ENCODE data around the gene MYH10. TPM values are rescaled to one million over a fixed set of nuclear protein-coding genes. Genes with fewer than 3 reads are reported as not detected.

The MYH10 gene
- total RNA-seq, 1 experiment from 2014 or later, result 251 TPM

DNA sequence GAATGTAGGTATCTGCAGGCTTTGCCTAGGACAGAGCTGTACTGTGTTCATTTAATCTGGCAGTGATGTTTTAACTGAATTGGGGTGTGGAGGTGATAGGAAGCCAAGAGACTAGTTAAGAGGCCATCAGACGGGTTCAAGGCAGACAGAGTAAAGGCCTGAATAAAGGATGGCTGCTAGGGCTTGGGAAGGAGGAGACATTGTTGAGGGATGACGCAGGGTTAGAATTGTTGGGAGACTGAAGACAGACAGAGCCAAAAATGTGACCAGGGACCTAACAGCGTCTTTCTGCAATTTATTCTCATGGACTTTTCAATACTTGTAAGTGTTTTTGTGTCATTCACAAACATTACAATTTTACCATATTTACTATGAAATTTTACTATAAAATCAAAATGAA lies 48.6 kb upstream of the MYH10 start:
- Histone ChIP-seq H3K56ac (ENCODE audit: insufficient read length, low read depth, low read length) (no peak overlapping the region), H3K4me1 (ENCODE audit: insufficient read depth, low read length) (peaks cover 4% of the 10 kb centered on the region; the same call in 1 of the 2 replicates), H3T11ph (ENCODE audit: low read length) (no peak overlapping the region), H3K79me2 (ENCODE audit: insufficient read depth, low read length) (no peaks in the 10 kb centered on the region), H3K18ac (ENCODE audit: insufficient read length, low read depth, low read length) (no peak overlapping the region), H2BK12ac (ENCODE audit: insufficient read length, low read depth, low read length) (no peak overlapping the region), H2BK5ac (ENCODE audit: insufficient read length, low read length) (no peak overlapping the region), H3K14ac (ENCODE audit: insufficient read depth, low read length) (no peak overlapping the region), H2AK5ac (ENCODE audit: insufficient read length, low read length) (no peak overlapping the region), H3K27ac (ENCODE audit: insufficient read length, low read depth, low read length) (no peak overlapping the region), H3K4ac (ENCODE audit: low read depth, low read length) (no peak overlapping the region), H3K9ac (ENCODE audit: extremely low read depth, insufficient read length, low read length) (no peak overlapping the region), H2BK120ac (ENCODE audit: low read depth, low read length, poor library complexity, severe bottlenecking) (no peak overlapping the region), H2BK15ac (ENCODE audit: low read depth, low read length) (no peak overlapping the region), H3K79me1 (ENCODE audit: insufficient read depth, low read depth, low read length, poor library complexity, severe bottlenecking) (no peaks in the 10 kb centered on the region), H2BK20ac (ENCODE audit: low read depth, low read length, poor library complexity, severe bottlenecking) (no peak overlapping the region), H3K23me2 (ENCODE audit: insufficient read length, low read depth, low read length, poor library complexity, severe bottlenecking) (no peaks in the 10 kb centered on the region), H3K23ac (ENCODE audit: insufficient read length, low read depth, low read length) (no peak overlapping the region), H2AFZ (ENCODE audit: low read length) (no peak overlapping the region), H4K91ac (ENCODE audit: insufficient read length, low read depth, low read length) (no peak overlapping the region), H4K8ac (replicated peaks; ENCODE audit: insufficient read length, low read depth, low read length) (no peak overlapping the region), H3K9me3 (ENCODE audit: control insufficient read depth, low read depth, low read length) (no peaks in the 10 kb centered on the region), H4K5ac (ENCODE audit: insufficient read length, low read depth, low read length) (no peak overlapping the region), H3K27me3 (ENCODE audit: insufficient read depth, low read length) (no peaks in the 10 kb centered on the region), H3K4me2 (ENCODE audit: insufficient read depth, insufficient read length, low read length) (no peak overlapping the region), H4K20me1 (ENCODE audit: control insufficient read depth, insufficient read depth, insufficient read length) (no peaks in the 10 kb centered on the region)
- Mint-ChIP-seq H3K4me3 (no peak overlapping the region), H3K27ac (no peak overlapping the region), H3K27me3 (ENCODE audit: low read depth) (peaks cover 2% of the 10 kb centered on the region; the same call in 1 of the 2 replicates), H3K4me1 (peaks cover 22 to 24% of the 10 kb centered on the region in 2 experiments), H3K9me3 (peaks cover 7 to 8% of the 10 kb centered on the region in 2 experiments), H3K36me3 (ENCODE audit: insufficient read depth in 1 of 3, low read depth in 3 of 3) (peaks cover 0 to 8% (median 0%) of the 10 kb centered on the region in 3 experiments; a peak in 2 of 7 replicates)
- DNase-seq, result no peak
- TF ChIP-seq CTCF (conservative IDR thresholded peaks at IDR 0.05), result no peak
- no CpG with 5 or more reads among the region's 3 CpGs for WGBS (ENCODE audit: extremely low coverage, insufficient read length, low lambda C conversion rate)
